Amniotic stem cell (primary cell): ENCODE results near the gene NDRG3.

Experiments used
- DNase-seq: peaks from one replicate; lab custom pipeline; 2025; lab: John Stamatoyannopoulos, UW

Gene NDRG3

DNA sequence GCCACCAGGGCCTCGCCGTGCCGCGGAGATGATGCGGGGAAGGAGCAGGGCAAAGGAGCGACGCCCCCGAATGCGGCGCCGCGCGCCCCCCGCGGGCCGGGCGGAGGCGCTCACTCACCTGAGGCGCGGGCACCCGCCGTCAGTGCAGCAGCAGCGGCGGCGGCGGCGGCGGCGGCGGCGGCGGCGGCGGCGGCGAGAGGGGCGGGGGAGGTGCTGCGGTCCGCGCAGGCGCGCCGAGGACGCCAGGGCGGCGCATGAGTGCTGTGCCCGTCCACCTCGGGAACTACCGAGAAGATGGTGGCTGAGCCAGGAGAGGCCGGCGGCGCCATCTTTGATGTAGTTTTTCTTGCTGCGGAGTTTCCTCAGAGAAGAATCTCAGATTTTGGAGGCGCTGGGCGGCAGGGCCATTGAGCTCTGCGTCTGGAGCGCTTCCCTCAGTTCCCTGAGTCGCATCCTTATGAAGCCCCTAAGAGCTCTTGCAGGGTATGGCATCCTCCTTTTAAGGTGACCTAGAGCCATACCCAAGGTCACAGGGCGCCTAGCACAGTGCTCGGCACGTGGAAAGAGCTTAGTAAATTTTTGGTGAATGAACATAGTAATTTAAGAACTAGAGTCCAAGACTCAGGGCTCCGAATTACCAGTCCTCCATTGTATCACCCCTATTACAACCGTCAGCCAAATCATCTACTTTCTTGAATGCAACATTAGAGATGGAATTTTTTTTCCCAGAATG lies at the start of gene NDRG3:
Gene NDRG3, minus strand, starts transcription at position 164 of the 733 bp plus-strand sequence. CDS start 24,355 bp downstream, outside the sequence.
- peak; percentile 87 for DNase-seq

- no peak for DNase-seq
These were observed 48.2 kb upstream of the NDRG3 start for GRCh38 chr20:36794116-36794474.

- no peak for DNase-seq
These were observed 47.6 kb upstream of the NDRG3 start for GRCh38 chr20:36793294-36794115.

GRCh38 chr20:36792422-36792821 lies 46.5 kb upstream of the NDRG3 start:
- DNase-seq: peak; percentile 49

DNA sequence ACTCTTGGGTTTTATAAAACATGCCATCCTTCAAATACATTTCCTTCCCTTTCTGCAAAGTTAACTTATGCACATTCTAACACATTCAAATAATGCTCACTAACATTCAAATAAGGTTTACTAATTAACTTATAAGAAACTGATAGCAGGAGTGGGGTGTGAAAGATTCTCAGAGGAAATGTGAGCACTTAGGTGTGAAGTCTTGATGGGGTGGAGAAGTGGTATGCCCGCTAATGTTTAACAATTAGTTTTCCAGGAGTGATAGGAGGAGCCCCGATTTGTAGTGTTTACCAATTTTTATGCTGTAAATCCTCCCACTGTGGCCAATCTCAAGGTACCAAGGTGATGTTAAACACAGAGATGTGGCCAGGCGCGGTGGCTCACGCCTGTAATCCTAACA lies 46.0 kb upstream of the NDRG3 start:
- DNase-seq: no peak

DNA sequence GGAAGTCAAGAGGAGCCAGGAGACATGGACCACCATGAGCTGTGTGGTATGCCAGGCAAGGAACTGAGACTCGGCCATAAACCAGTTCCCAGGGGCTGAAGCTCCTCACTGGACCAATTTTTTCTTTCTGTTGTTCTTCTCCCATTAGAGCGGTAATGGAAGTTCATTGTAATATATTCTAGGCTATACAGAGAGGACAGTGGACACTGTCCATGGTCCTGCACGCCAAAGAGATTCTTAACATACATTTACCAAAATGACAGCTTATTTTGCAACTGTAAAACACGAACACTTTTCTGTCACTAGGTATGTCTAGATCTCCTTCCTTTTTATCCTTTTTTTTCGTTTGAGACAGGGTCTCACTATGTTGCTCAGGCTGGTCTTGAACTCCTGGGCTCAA lies 40.8 kb upstream of the NDRG3 start:
- DNase-seq: no peak

- DNase-seq: no peak
These were observed 40.4 kb upstream of the NDRG3 start for GRCh38 chr20:36786246-36786645.

DNA sequence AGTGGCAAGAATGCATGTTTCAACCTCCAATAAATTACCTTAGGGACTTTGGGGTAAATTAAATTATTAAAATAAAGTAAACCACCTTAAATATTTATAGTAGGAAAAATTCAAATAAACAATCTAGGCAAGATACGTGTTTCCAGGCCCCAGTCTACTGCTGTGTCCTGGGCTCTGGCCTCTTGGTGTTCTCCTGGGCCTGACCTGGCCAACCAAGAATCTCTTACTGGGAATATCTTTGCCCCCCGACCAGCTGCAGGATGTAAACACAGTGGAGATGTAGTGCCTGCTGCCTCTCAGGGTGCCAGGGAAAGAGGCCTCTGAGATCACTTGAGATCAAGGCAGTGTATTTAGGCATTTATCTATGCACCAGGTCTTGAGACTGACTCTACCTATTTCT lies 39.4 kb upstream of the NDRG3 start:
- DNase-seq: no peak

DNA sequence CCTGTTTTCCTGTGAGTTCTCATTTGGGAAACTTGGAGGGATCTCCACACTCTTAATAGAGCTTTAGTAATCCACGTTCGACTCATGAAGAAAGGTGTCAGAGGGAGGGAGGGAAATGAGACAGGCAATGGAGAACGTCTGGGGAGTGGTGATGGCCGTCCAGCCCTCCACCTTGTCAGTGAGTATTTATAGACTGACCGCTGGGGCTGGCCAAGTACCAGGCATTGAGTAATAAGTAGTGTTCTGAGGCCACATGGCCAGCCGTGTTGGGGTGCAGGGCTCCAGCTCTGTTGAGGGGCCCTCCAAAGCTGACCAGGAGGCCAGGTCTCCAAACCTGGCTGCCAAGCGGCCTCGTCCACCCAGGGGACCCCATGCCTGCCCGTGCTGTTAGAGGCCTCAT lies 39.0 kb upstream of the NDRG3 start:
- no peak for DNase-seq

DNA sequence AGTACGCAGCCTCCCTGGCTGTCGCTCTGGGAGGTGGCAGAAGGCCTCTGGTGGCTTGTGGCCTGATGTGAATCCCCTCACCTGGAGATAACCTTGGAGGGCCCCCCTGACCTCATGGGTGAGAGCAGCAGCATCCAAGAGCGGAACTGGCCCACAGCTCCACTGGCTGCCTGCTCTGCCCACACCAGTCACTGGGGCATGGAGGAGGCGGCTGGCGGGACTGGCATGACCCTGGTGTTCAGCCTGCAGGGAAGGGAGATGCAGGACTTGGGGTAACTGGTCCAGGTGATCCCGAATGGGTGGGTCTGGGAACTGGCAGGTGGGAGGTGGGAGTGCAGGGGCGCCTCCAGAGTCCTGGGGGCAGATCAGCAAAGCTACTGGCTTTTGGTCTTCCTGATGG lies 38.2 kb upstream of the NDRG3 start:
- DNase-seq: no peak

DNA sequence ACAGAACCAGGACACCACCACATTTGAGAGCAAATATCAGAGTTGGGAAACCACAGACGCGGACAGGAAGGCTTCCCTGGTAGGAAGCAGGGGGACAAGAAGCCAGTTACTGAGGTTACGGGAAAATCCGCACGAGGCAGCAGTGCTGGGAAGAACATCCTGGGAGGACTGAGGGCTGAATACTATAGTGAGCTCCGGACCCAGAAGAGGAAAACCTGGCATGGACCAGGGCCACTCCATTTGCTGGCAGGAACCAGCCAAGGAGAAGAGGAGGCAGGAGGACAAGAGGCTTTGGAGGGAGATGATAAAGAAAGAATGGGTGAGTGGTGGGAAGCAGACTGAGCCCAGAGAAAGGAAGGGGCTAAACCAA lies 33.8 kb upstream of the NDRG3 start:
- DNase-seq: no peak

DNA sequence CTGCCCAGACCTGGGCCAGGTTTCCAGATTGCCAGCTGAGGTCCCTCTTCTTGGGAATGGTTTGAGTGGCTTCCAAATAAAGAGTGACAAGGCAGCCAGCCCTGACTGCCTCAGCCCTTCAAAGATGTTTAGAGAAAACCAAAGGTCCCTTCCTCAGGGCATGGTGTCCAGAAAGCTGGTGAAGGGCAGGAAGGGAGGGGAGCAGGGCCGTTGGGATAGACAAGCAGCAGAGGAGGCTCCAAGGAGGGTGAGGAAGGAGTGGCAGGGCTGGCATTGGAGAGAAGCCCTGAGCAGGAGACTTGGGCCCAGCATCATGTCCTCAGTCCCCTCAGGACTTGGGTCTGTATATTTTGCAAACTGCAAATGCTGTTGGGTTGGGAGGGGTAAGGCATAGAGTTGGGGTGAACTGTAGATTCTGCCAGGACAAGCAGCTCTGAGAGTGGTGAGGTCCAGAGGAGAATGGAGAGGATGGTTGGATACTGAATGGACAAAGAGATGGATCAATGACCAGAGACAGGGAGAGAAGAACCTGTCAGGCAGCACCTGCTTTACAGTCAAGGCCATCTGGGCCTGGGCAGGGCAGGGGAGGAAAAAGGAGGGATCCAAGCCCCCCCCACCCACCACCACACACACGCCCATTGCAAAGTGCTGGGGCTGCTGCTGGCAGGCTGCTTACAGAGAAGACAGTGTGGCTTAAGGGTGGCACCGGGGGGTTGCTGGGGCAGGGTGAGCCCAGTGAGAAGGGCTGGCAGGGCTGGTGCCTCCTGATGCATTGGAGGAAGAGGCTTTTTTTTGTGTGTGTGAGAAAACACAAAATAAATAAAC lies 33.2 kb upstream of the NDRG3 start:
- no peak for DNase-seq

GRCh38 chr20:36777576-36777975 lies 31.7 kb upstream of the NDRG3 start:
- no peak for DNase-seq

GRCh38 chr20:36777167-36777566 lies 31.3 kb upstream of the NDRG3 start:
- DNase-seq: no peak

DNA sequence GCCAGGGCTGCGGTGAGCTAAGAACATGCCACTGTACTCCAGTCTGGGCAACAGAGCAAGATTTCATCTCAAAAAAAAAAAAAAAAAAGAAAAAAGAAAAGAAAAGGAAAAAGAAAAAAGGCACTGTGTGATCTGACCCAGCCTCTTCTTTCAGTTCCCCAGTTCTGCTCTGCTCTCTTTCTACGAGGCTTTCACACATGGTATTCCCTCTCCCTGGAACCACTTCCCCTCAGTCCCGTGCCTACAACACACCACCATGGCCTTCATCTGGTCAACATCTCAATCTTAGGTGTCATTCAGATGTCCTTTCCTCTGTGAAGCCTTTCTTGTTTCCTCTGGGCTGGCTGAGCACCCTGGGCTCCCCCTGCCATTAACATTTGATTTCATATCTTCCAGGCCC lies 29.9 kb upstream of the NDRG3 start:
- no peak for DNase-seq

DNA sequence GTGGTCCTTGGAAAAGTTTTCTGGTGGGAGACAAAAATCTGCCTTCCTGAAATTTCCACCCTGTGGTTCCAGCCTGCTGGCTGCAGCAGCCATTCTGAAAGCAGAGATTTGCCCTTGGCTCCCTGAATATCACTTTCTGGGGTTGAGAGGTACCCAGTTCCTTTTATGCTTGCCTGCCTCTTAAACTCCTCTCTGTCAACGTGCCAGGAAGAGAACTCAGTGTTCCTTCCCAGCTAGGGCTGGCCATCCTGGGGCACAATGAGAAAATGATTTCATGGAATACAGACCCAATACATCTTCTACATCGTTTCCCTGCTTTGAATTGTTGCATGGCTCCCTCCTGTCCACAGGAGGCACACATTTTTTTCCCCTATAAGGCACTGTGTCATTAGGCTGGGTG lies 29.3 kb upstream of the NDRG3 start:
- no peak for DNase-seq

GRCh38 chr20:36773597-36774390 lies 27.9 kb upstream of the NDRG3 start, which contains the start of gene DSN1:
DSN1 (minus strand) TSS chr20:36773763; CDS start chr20:36771458, 2,305 bp downstream.
- DNase-seq: peak; percentile 90

GRCh38 chr20:36773107-36773596 lies 27.3 kb upstream of the NDRG3 start:
- no peak for DNase-seq

DNA sequence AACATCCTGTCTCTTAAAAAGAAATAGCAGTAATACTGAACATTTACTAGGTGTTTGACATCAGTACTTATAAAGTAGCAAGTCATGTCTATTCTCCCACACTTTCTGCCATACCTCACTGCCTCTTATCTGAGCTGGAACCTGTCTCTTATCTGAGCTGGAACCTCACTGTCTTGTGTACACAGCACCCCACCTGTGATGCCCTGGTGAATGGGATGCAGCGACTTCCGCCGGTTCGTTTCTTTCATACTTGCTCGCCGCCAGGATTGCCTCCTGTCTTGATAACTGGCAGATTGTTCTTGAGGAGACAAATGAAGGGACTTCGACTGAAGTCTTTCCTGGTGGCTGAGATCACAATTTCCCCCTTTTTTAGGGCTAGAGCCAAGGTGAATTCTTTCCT lies 24.8 kb upstream of the NDRG3 start:
- DNase-seq: no peak

DNA sequence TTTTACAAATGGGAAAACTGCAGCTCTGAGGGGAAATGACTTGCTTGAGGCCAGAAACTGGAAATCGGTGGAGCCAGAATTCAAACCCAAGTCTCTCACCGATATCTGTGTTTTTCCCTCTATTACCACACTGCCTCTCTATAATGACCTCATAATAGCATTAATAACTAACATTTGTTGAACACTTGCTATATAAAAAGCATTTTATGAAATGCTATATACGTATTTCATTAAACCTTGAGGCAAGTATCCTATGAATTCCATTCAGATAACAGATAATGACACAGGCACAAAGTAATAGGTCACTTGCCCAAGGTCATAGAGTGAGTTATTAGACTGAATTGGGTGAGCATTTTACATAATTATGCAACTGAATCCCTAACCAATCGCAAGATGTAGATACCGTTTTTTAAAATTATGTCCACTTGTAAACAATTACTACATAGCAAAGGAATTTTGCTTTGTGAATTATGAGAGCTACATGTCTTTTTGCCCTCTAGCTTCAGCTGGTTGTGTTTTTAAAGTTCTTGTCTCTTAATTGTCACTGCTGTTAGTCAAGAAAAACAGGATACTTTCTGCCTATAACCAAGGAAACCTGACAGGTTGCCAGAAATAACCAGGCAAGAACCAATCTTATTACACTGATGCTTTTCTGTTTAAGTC lies 23.0 kb upstream of the NDRG3 start:
- no peak for DNase-seq

DNA sequence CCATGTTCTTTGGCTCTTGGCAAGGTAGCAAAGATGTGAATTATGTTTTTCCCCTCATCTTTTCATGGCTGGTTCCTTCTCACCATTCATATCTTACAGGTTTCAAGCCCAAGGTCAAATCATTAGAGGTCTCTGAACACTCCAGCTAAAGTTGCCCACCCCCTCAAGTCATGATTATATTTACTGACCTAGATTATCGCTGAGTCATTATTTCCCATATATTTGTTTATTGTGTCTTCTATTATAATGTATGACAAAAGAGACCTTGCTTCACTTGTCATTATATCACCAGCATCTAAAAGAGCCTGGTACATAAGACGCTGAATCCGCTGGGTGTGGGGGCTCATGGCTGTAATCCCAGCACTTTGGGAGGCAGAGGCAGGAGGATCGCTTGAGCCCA lies 15.2 kb upstream of the NDRG3 start:
- DNase-seq: no peak
